ENCODE results near the gene HMCN1.

GRCh38 chr1:185701650-185702049 is 32.5 kb upstream of the HMCN1 start:
- no peak for TF ChIP-seq EZH2phosphoT487 (IDR thresholded peaks at IDR 0.05; ENCODE audit: unreplicated experiment)
- TF ChIP-seq POLR2AphosphoS5 (IDR thresholded peaks at IDR 0.05; ENCODE audit: low read depth): no peak
- TF ChIP-seq REST (IDR thresholded peaks at IDR 0.05; ENCODE audit: unreplicated experiment): no peak
- no peak for TF ChIP-seq CTCF (conservative IDR thresholded peaks at IDR 0.05; ENCODE audit: low read depth in 2 of 2)
- TF ChIP-seq EZH2 (IDR thresholded peaks at IDR 0.05; ENCODE audit: low read depth, unreplicated experiment): no peak
- TF ChIP-seq ZNF462 (CRISPR knock-in tag; IDR thresholded peaks at IDR 0.05): no peak
